GM19023 (cell line): ENCODE measurements around the gene KRTAP5-11.
"Not testable (repeated sequence)": the region's sequence is repeated elsewhere in the genome, so short reads cannot be mapped to it uniquely, and the experiment has no call there.

Experiments used
- ATAC-seq: cut with Tn5 transposase; IDR thresholded peaks from one replicate; pipeline ENCODE4 v1.9.1; 2021; ENCODE audit warnings: mild to moderate bottlenecking, moderate library complexity; ENCODE audit not compliant: unreplicated experiment

KRTAP5-11 gene

GRCh38 chr11:71582309-71582895 is at the start of gene KRTAP5-11:
TSS of gene KRTAP5-11 (minus strand) at chr11:71582875. CDS start at chr11:71582837, 38 bp downstream.
- ATAC-seq: no peak

GRCh38 chr11:71631551-71631950 is 48.9 kb upstream of the KRTAP5-11 start:
- not testable (repeated sequence) for ATAC-seq

GRCh38 chr11:71630071-71630470 is 47.4 kb upstream of the KRTAP5-11 start:
- not testable (repeated sequence) for ATAC-seq

- not testable (repeated sequence) for ATAC-seq
Observed at GRCh38 chr11:71628943-71629342, 46.3 kb upstream of the KRTAP5-11 start.

GRCh38 chr11:71623226-71623625 is 40.6 kb upstream of the KRTAP5-11 start:
- ATAC-seq: not testable (repeated sequence)

GRCh38 chr11:71622561-71622960 is 39.9 kb upstream of the KRTAP5-11 start:
- not testable (repeated sequence) for ATAC-seq

- ATAC-seq: not testable (repeated sequence)
Observed at GRCh38 chr11:71615003-71615402, 32.3 kb upstream of the KRTAP5-11 start.

- not testable (repeated sequence) for ATAC-seq
Observed at GRCh38 chr11:71614366-71614917, 31.8 kb upstream of the KRTAP5-11 start.

- not testable (repeated sequence) for ATAC-seq
Observed at GRCh38 chr11:71613931-71614330, 31.3 kb upstream of the KRTAP5-11 start.

- not testable (repeated sequence) for ATAC-seq
Observed at GRCh38 chr11:71611218-71611910, 28.7 kb upstream of the KRTAP5-11 start.

GRCh38 chr11:71608272-71608671 is 25.6 kb upstream of the KRTAP5-11 start:
- not testable (repeated sequence) for ATAC-seq

GRCh38 chr11:71607520-71608216 is 25.0 kb upstream of the KRTAP5-11 start:
- not testable (repeated sequence) for ATAC-seq

- ATAC-seq: not testable (repeated sequence)
Observed at GRCh38 chr11:71606853-71607519, 24.3 kb upstream of the KRTAP5-11 start.

GRCh38 chr11:71604798-71605488 is 22.3 kb upstream of the KRTAP5-11 start:
- not testable (repeated sequence) for ATAC-seq

- not testable (repeated sequence) for ATAC-seq
Observed at GRCh38 chr11:71603221-71603620, 20.5 kb upstream of the KRTAP5-11 start.

- ATAC-seq: not testable (repeated sequence)
Observed at GRCh38 chr11:71589546-71589920, 6.9 kb upstream of the KRTAP5-11 start.

GRCh38 chr11:71588822-71589545 is 6.3 kb upstream of the KRTAP5-11 start:
- ATAC-seq: not testable (repeated sequence)

GRCh38 chr11:71588314-71588713 is 5.6 kb upstream of the KRTAP5-11 start:
- not testable (repeated sequence) for ATAC-seq

GRCh38 chr11:71585673-71586072 is 3.0 kb upstream of the KRTAP5-11 start:
- not testable (repeated sequence) for ATAC-seq

GRCh38 chr11:71582969-71583368 is 294 bp upstream of the KRTAP5-11 start:
- ATAC-seq: not testable (repeated sequence)
